ENCODE measurements around the gene ARL4C.
A peak's percentile ranks its signal among the peaks of the same experiment; 100 is the strongest.
"Not testable (repeated sequence)": the region's sequence is repeated elsewhere in the genome, so short reads cannot be mapped to it uniquely, and the experiment has no call there.

Gene ARL4C

GRCh38 chr2:234476766-234477165, 20.1 kb downstream of the ARL4C start:
- DNase-seq (ENCODE audit: low spot score) = no peak

GRCh38 chr2:234474654-234475053, 22.2 kb downstream of the ARL4C start:
- DNase-seq (ENCODE audit: low spot score) = no peak

- DNase-seq (ENCODE audit: low spot score) = no peak
These were observed 24.7 kb downstream of the ARL4C start for GRCh38 chr2:234472155-234472554.

DNA sequence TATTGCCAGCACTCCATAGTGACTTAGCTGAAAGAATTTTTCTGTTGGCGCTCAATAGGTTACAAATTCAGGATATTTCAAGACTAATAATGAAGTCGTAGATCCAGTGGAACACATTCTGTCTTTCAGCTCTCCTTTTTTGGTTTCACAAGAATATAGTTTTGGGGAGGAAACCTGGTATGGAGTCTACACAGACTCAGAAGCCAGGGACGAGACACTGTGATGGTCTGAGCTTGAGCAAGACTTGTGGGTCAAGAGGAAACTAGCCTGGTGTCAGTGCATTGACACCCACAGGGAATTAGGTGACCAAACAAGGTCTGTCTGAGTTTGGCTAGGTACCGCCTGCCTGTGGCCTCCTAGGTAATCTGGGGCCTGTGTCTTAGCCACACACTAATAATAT, 26.9 kb downstream of the ARL4C start:
- no peak for DNase-seq (ENCODE audit: low spot score)

DNA sequence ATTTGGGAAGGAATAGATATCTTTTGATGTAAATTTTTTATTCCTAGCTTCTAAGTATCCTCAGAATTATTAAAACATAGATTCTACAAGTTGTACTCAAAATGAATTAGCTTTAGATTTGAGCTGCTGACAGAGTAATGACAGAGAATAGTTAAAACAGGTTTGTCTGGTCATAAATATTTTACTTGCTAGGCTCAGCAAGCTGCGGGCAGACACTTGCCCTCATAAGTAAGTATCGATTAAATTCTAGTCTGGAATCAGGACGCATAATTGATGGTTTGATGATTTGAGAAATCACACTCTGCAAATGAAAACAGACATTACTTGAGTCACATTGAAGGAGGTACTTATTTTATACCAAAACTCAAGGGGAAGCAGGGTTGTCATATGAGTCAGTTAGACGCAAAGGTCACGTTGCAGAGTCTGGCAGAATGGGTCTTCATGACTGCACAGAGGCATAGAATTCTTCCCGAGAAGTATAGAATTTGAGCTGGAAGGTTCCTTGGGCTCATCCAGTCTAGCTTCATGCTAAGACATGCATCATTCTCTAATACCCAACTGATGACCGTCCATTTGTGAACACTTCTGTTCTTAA, 27.5 kb downstream of the ARL4C start:
- no peak for DNase-seq (ENCODE audit: low spot score)

- no peak for DNase-seq (ENCODE audit: low spot score)
These were observed 28.4 kb downstream of the ARL4C start for GRCh38 chr2:234468503-234468902.

DNA sequence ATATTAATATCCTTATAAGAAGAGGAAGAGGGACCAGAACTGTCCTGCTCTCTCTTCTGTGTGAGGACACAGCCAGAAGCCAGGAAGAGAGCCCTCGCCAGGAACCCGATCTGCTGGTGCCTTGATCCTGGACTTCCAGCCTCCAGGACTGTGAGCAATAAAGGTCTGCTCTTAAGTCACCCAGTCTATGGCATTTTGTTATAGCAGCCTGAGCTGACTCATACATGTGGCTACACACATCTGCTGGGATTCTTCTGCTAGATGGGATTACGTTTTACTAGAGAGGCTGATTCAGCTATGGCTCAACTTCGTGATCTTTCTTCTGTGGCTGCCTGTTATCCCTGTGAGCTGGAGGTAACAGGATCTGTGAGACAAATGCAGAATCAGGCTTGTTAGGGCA, 29.6 kb downstream of the ARL4C start:
- DNase-seq (ENCODE audit: low spot score) = peak; percentile 25

- no peak for DNase-seq (ENCODE audit: low spot score)
These were observed 32.6 kb downstream of the ARL4C start for GRCh38 chr2:234464291-234464645.

GRCh38 chr2:234463626-234464290, 33.1 kb downstream of the ARL4C start:
- DNase-seq (ENCODE audit: low spot score) = no peak

- no peak for DNase-seq (ENCODE audit: low spot score)
These were observed 34.5 kb downstream of the ARL4C start for GRCh38 chr2:234462218-234462992.

- no peak for DNase-seq (ENCODE audit: low spot score)
These were observed 37.4 kb downstream of the ARL4C start for GRCh38 chr2:234459401-234460009.

DNA sequence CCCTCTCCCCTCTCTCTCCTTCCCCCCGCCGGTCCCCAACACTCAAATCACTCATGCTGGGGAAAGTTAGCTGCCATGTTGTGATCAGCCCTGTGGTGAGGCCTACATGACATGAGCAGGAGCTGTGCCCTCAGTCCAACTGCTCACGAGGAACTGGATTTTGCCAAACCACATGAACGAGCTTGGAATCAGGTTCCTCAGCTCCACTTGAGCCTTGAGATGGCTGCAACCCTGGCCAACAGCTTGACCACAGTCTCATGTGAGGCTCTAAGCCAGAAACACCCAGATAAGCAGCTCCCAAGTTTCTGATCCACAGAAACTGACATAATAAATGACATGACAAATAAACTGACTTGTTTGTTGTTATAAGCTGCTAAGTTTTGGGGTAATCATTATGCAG, 38.4 kb downstream of the ARL4C start:
- DNase-seq (ENCODE audit: low spot score) = no peak

DNA sequence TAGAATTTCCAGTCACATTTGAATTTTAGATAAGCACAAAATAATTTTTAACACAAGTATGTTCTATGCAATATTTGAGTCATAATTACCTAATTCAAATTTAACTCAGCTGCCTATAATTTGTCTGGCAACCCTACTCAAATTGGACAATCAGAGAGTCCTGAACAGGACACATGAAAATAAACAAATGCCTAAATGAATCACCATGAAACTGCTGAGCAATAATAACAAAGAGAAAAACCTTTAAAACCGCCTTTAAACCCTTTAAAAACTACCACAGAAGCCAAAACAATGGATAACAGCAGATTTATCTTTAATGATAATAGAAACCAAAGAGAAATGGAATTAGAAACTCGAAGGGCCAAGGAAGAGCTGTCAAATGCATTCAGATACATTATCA, 39.5 kb downstream of the ARL4C start:
- DNase-seq (ENCODE audit: low spot score) = peak; percentile 11

DNA sequence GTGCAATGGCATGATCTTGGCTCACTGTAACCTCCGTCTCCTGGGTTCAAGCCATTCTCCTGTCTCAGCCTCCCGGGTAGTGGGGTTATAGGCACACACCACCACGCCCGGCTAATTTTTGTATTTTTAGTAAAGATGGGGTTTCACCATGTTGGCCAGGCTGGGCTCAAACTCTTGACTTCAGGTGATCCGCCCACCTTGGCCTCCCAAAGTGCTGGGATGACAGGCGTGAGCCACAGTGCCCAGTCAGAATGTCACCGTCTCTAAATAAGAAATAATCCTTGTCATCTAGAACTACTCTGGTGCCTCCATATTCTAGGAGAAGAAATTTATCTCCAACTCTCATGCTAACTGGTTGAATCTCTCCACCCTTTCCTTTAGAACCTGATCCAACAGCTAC, 41.6 kb downstream of the ARL4C start:
- not testable (repeated sequence) for DNase-seq (ENCODE audit: low spot score)

GRCh38 chr2:234454433-234454832, 42.4 kb downstream of the ARL4C start:
- DNase-seq (ENCODE audit: low spot score) = no peak

GRCh38 chr2:234453216-234453615, 43.7 kb downstream of the ARL4C start:
- DNase-seq (ENCODE audit: low spot score) = no peak

DNA sequence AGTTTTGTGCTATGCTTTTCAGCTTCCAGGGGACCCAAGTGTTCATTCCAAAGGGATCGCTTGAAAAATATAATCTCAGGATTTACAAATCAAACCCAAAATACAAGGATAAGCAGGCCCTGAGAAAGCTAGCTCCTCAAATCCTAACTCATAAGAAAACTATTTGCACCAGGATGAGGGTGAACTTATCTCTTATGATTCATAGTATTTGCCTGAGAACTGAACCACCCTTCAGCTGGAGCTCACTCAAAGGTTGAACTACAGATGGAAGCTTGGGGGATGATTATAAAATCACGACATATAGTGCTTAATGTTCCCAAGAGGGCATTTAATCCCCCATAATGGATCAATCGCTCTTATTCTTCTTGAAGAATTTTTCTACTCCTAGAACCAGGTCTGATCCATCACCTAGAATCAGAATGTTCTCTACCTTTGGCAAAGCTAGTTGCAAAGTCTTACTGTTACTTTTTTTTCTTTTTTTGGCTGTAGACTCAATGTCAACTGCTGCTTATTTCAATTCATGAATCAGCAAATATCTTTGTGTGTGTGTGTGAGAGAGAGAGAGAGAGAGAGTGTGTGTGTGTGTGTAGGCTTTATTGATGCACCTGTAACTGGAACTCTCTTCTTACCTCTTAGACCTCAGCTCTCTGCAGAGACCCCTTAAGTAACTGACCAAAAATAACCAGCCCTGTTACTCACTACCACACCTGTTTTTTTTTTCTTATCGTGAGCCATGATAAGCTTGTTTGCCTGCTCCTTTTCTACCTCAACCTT, 44.8 kb downstream of the ARL4C start:
- DNase-seq (ENCODE audit: low spot score) = peak; percentile 89

DNA sequence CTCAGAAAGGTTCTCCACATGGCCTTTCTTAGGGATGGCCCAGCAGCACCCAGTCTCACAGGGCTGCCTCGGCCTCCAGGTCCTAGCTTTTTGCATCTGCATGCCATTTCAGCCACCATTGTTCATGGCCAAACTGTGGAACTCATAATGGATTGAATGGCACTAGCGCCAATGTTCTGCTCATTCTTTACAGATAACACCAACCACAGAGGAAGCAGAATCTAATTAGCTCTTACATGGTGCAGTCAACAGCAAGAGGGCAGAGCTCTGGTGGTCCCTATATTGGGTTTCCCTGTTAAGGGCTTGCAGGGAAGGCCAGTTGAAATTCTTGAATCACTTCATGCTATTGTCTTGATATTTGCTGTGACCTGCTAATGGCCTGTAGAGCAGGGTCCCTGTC, 45.6 kb downstream of the ARL4C start:
- no peak for DNase-seq (ENCODE audit: low spot score)

DNA sequence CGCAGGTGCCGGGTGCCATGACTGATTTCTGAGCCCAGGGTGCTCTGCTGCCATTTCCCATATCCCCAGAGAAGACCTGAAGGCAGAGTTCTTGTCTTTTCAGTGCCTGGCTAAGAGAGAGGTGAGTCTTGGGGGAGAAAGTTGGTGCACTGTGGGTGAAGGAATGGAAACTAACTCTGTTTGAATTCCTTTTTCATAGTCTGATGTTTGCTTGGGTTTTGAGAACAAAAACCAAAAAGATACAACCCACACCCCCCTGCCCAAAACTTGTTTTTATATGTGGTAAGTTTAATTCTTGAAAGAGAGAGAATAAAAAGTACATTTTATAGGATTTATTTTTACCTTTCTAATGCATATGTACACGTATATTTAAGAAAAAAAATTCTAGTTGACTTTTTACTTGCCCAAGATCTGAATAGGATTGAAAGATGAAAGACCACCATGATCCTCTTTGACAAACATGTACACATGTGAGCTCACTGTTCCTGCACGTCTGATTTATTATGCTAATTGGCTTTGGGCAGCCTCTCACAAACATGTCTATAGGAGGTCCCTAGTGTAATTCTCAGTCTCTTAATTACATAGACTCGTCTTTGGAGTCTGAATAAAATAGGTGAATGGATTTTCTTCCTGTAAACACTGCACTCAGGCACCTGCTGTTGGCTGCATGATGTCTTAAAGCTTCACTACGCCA, 46.3 kb downstream of the ARL4C start:
- DNase-seq (ENCODE audit: low spot score) = no peak

- DNase-seq (ENCODE audit: low spot score) = no peak
These were observed 48.2 kb downstream of the ARL4C start for GRCh38 chr2:234448506-234449184.

GRCh38 chr2:234447963-234448362, 48.9 kb downstream of the ARL4C start:
- DNase-seq (ENCODE audit: low spot score) = no peak

All from AG08395 (cell line).